Measurements from ENCODE around the gene KDM4B.

The KDM4B gene

GRCh38 chr19:5099701-5100221, 130.8 kb downstream of the KDM4B start:
- H3K36me3 ChIP-seq (ENCODE audit: low read depth) = 0 out of 2 replicates have a peak, but pooled peaks cover 10% of the 10 kb centered on the region
- ATAC-seq (ENCODE audit: low read depth) = no peak

GRCh38 chr19:5101871-5102270, 133.0 kb downstream of the KDM4B start:
- H3K27me3 ChIP-seq (ENCODE audit: insufficient read depth, poor library complexity, severe bottlenecking) = no peaks in the 10 kb centered on the region
- ATAC-seq (ENCODE audit: low read depth) = no peak
- peaks cover 11% of the 10 kb centered on the region for H3K9me3 ChIP-seq (ENCODE audit: severe bottlenecking)
- TF ChIP-seq CTCF (IDR thresholded peaks at IDR 0.05; ENCODE audit: poor library complexity, severe bottlenecking) = no peak
- H3K4me3 ChIP-seq (ENCODE audit: severe bottlenecking) = no peak overlapping the region
- H3K4me1 ChIP-seq (ENCODE audit: insufficient read depth, poor library complexity, severe bottlenecking) = no peaks in the 10 kb centered on the region
- H3K27ac ChIP-seq (ENCODE audit: poor library complexity, severe bottlenecking) = no peak overlapping the region
- 0 out of 2 replicates have a peak, but pooled peaks cover 10% of the 10 kb centered on the region for H3K36me3 ChIP-seq (ENCODE audit: low read depth)
- no peak for DNase-seq (ENCODE audit: low spot score)

More at GRCh38 chr19:5099701-5100221, 130.8 kb downstream of the KDM4B start:
- Histone ChIP-seq H3K9me3 (ENCODE audit: severe bottlenecking) (peaks cover 11% of the 10 kb centered on the region), H3K4me1 (ENCODE audit: insufficient read depth, poor library complexity, severe bottlenecking) (no peaks in the 10 kb centered on the region), H3K27me3 (ENCODE audit: insufficient read depth, poor library complexity, severe bottlenecking) (no peaks in the 10 kb centered on the region), H3K4me3 (ENCODE audit: severe bottlenecking) (no peak overlapping the region), H3K27ac (ENCODE audit: poor library complexity, severe bottlenecking) (no peak overlapping the region)
- no peak for TF ChIP-seq CTCF (IDR thresholded peaks at IDR 0.05; ENCODE audit: poor library complexity, severe bottlenecking)
- DNase-seq (ENCODE audit: low spot score) = no peak

- H3K4me3 ChIP-seq (ENCODE audit: severe bottlenecking) = no peak overlapping the region
- H3K9me3 ChIP-seq (ENCODE audit: severe bottlenecking) = peaks cover 11% of the 10 kb centered on the region
- TF ChIP-seq CTCF (IDR thresholded peaks at IDR 0.05; ENCODE audit: poor library complexity, severe bottlenecking) = no peak
- ATAC-seq (ENCODE audit: low read depth) (no peak), DNase-seq (ENCODE audit: low spot score) (no peak)
- no peak overlapping the region for H3K27ac ChIP-seq (ENCODE audit: poor library complexity, severe bottlenecking)
- no peaks in the 10 kb centered on the region for H3K4me1 ChIP-seq (ENCODE audit: insufficient read depth, poor library complexity, severe bottlenecking)
- 0 out of 2 replicates have a peak, but pooled peaks cover 10% of the 10 kb centered on the region for H3K36me3 ChIP-seq (ENCODE audit: low read depth)
- H3K27me3 ChIP-seq (ENCODE audit: insufficient read depth, poor library complexity, severe bottlenecking) = no peaks in the 10 kb centered on the region
Measured at GRCh38 chr19:5102520-5102919, 133.6 kb downstream of the KDM4B start.

GRCh38 chr19:5103061-5103701, 134.3 kb downstream of the KDM4B start:
- Histone ChIP-seq H3K4me3 (ENCODE audit: severe bottlenecking) (no peak overlapping the region), H3K4me1 (ENCODE audit: insufficient read depth, poor library complexity, severe bottlenecking) (no peaks in the 10 kb centered on the region), H3K27ac (ENCODE audit: poor library complexity, severe bottlenecking) (no peak overlapping the region), H3K36me3 (ENCODE audit: low read depth) (0 out of 2 replicates have a peak, but pooled peaks cover 10% of the 10 kb centered on the region), H3K27me3 (ENCODE audit: insufficient read depth, poor library complexity, severe bottlenecking) (no peaks in the 10 kb centered on the region), H3K9me3 (ENCODE audit: severe bottlenecking) (peaks cover 11% of the 10 kb centered on the region)
- DNase-seq (ENCODE audit: low spot score) (no peak), ATAC-seq (ENCODE audit: low read depth) (no peak)
- no peak for TF ChIP-seq CTCF (IDR thresholded peaks at IDR 0.05; ENCODE audit: poor library complexity, severe bottlenecking)
